ENCODE measurements around the gene BCAS1. TPM values are rescaled to one million over a fixed set of nuclear protein-coding genes. Genes with fewer than 3 reads are reported as not detected.

BCAS1 gene
- total RNA-seq, 1 donor from 2014 or later, result 2.8 TPM

- intact Hi-C loops (cut with DNase I), result no loop called here
- Histone ChIP-seq H3K4me3 (no peak overlapping the region), H3K27ac (no peak overlapping the region), H3K4me1 (no peaks in the 10 kb centered on the region), H3K9me3 (no peaks in the 10 kb centered on the region), H3K27me3 (ENCODE audit: low read depth) (no peaks in the 10 kb centered on the region), H3K36me3 (no peaks in the 10 kb centered on the region)
- no peak for DNase-seq
- ATAC-seq, result no peak
- TF ChIP-seq CTCF (IDR thresholded peaks at IDR 0.05), result no peak
These were observed 6.8 kb downstream of the BCAS1 start for GRCh38 chr20:54063580-54063979.

- Histone ChIP-seq H3K27ac (no peak overlapping the region), H3K4me3 (no peak overlapping the region), H3K4me1 (no peaks in the 10 kb centered on the region), H3K27me3 (ENCODE audit: low read depth) (no peaks in the 10 kb centered on the region), H3K36me3 (no peaks in the 10 kb centered on the region), H3K9me3 (no peaks in the 10 kb centered on the region)
- DNase-seq, result no peak
- peak; percentile 55 for TF ChIP-seq CTCF (IDR thresholded peaks at IDR 0.05)
- intact Hi-C loops (cut with DNase I), result no loop called here
- ATAC-seq, result no peak
These were observed 7.5 kb downstream of the BCAS1 start for GRCh38 chr20:54062812-54063280.

DNA sequence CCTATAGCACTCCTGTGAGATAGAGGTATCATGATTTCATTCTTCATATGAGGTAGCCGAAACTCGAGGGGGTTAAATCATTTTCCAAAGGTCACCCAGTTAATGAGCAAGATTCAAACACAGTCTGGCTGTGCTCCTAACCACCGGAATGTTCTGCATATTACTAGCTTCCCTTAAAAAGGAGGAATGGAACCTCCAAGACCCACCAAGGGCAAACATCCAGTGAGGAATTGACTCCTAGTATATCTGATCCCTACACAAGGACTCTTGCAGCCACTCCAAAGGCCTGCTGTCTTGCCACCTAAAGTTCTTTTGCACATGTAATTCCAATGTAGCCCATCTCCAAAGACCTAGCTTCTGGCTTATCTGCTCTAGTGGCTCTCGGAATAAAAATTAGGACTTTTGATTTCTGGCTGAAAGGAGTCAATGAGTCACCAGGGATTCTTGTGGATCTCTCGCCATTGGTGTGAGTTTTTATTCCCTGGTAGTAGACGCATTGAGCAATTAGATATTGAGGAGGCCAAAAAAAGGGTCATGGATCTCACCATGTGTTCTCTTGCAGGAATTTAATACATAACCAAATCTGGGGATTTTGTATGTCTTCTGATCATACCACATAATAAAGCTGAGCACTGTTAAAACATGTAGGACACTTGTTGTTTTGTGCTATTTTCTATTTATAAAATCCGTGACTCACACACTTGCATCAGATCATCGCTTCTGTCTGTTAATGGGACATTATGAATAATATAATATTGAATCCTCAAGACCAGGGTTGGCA lies 9.1 kb downstream of the BCAS1 start:
- Histone ChIP-seq H3K27ac (no peak overlapping the region), H3K9me3 (no peaks in the 10 kb centered on the region), H3K36me3 (no peaks in the 10 kb centered on the region), H3K27me3 (ENCODE audit: low read depth) (no peaks in the 10 kb centered on the region), H3K4me3 (no peak overlapping the region), H3K4me1 (no peaks in the 10 kb centered on the region)
- DNase-seq (no peak), ATAC-seq (no peak)
- intact Hi-C loops (cut with DNase I), result no loop called here
- TF ChIP-seq CTCF (IDR thresholded peaks at IDR 0.05), result no peak

GRCh38 chr20:54059691-54060364 lies 10.6 kb downstream of the BCAS1 start:
- intact Hi-C loops (cut with DNase I), result no loop called here
- Histone ChIP-seq H3K9me3 (no peaks in the 10 kb centered on the region), H3K36me3 (no peaks in the 10 kb centered on the region), H3K27me3 (ENCODE audit: low read depth) (no peaks in the 10 kb centered on the region), H3K4me3 (no peak overlapping the region), H3K4me1 (no peaks in the 10 kb centered on the region), H3K27ac (no peak overlapping the region)
- TF ChIP-seq CTCF (IDR thresholded peaks at IDR 0.05), result no peak
- DNase-seq (no peak), ATAC-seq (no peak)

DNA sequence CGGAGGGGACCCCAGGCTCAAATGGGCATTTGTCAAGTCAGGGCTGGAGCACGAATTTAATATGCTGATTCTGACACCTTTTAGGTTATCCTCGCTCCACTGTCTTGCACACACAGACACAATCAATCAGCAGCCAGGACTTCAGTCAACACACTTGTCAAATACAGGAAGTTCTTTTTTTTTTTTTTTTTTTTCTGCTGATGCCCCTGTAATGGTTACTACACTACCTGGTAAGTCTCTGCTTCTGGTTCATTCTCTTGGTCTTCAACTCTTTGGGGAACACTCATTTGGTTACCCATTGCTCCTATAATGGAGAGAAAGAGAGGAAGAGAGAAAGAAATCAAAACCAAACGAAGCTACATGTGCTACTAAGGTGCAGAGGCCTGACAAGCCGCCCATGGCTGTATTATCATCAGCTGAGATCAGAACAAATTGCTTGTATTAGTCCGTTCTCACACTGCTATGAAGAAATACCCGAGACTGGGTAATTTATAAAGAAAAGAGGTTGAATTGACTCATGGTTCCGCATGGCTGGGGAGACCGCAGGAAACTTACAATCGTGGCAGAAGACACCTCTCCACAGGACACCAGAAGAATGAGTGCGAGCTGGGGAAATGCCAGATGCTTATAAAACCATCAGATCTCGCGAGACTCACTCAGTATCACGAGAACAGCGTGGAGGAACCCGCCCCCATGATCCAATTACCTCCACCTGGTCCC lies 11.8 kb downstream of the BCAS1 start:
- Histone ChIP-seq H3K4me3 (no peak overlapping the region), H3K36me3 (no peaks in the 10 kb centered on the region), H3K27ac (no peak overlapping the region), H3K27me3 (ENCODE audit: low read depth) (no peaks in the 10 kb centered on the region), H3K4me1 (no peaks in the 10 kb centered on the region), H3K9me3 (no peaks in the 10 kb centered on the region)
- no peak for DNase-seq
- TF ChIP-seq CTCF (IDR thresholded peaks at IDR 0.05), result no peak
- no peak for ATAC-seq
- intact Hi-C loops (cut with DNase I), result no loop called here
